Renal cortex interstitium (tissue), 11 donors: ENCODE measurements around the gene NFIX. TPM values are rescaled to one million over a fixed set of nuclear protein-coding genes. Genes with fewer than 3 reads are reported as not detected.

Experiments used
- DNase-seq, 11 donors: peaks; one replicate each; pipeline ENCODE4 v3.0.0-alpha.2; 2013; ENCODE audit warnings: low read depth in 9 of 11, low spot score in 4 of 11; ENCODE audit errors: extremely low read depth in 1 of 11
- polyA plus RNA-seq, 3 donors: library from polyadenylated mRNA; unstranded; fragments of 120-200 nt; gene quantifications; one replicate each; pipeline ENCODE4 v1.2.1, GENCODE V29; 2013; ENCODE audit not compliant: insufficient read length in 3 of 3

NFIX gene
- polyA plus RNA-seq, 3 donors, result 12.0 to 21.6 (median 21.3) TPM

DNA sequence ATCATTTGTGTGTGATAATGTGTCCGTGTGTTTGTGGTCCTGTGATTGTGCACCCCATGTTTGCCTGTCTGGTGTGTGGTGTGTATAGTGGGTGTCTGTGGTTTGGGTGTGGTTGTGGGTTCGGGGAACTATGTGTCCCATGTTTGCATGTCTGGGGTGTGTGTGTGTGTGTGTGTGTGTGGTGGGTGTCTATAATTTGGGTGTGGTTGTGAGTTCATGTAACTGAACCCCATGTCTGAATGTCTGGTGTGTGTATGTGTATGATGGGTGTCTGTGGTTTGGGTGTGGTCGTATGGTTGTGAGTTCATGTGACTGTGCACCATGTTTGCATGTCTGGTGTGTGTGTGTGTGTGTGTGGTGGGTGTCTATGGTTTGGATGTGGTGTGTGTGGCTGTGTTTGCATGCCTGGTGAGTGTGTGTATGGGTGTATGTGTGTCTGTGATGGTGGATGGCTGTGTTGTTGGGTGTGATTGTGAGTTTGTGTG, 11.1 kb upstream of the NFIX start:
- DNase-seq, result no peak

DNA sequence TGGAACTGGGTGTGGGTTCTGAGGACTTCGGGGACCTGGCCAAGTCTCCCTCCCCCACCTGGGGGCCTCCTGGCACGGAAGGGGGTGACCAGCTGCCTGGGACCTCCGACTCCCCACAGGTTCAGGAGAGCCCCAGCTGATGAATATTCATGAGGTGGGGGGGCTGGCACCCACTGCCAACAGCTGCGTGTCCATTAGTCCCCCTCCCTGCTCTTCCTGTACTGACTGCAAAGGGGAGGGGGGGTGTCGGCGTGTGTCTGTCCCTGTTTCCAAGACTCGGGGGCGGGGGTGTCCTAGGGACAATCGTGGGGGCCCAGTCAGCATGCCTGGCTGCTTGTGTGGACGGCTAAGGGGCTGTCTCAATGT, 10.6 kb upstream of the NFIX start:
- no peak for DNase-seq

DNA sequence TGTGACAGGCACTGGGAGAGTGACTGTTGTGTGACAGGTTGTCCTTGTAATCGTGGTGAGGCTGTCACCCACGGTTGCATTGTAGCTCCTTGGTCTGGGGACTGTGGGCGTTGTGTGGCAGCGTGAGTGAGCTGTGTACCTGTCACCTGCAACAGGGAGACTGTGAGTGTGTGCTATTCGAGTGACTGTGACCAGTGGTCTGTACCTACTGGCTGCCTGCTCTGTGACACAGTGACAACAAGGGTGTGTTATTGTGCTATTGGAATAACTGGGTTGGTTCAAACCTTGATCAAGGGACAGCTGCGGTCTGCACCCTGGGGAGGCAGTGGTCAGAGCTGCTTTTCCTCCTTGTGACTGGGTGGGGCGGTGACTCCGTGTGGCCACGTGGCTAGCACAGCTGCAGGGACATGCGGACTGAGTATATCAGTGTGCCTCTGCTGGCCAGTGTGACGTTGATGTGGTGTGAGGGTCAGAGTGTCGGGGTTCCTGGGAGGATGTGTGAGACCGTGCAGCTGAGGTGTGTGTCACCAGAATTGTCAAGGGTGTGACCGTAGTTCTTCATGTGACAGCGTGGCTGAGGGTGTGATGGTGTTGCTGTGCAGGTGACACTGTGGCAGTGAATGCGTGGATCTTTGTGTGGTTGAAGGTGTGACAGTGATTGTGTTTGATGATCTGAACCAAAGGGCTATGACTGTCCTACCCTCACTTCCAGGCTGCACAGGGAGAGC, 10.1 kb upstream of the NFIX start:
- no peak for DNase-seq

DNA sequence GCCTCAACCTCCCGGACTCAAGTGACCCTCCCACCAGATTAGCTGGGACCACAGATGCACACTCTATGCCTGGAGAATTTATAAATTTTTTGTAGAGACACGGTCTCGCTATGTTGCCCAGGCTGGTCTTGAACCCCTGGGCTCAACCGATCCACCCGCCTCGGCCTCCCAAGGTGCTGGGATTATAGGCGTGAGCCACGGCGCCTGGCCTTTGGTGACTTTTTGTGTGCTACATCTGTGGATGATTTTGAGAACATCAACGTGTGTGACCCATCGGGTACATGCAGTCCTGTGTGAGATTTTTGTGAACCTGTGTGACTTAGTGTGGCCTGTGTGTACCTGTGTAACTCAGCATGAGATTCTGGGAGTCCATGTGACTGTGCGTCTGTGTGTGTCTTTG, 8.5 kb upstream of the NFIX start:
- DNase-seq, result no peak

DNA sequence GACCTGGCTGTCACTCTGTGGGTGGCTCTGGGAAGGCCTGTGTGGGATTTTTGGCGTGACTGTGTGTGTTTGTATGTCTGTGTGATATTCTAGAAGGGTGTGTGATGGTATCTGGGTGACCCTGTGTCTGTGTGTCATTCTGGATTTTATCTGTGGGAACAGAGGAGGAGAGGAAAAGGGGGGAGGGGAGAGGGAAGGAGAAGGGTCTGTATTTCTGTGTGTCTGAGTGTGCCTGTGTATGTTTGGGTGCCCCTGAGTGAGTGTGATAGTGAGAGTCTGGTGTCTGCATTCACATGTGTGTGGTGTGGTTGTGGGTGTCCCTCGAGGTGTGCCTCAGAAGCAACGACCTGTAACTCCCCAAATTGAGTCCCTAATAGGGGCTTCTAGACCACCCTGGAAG, 8.1 kb upstream of the NFIX start:
- DNase-seq, result no peak

DNA sequence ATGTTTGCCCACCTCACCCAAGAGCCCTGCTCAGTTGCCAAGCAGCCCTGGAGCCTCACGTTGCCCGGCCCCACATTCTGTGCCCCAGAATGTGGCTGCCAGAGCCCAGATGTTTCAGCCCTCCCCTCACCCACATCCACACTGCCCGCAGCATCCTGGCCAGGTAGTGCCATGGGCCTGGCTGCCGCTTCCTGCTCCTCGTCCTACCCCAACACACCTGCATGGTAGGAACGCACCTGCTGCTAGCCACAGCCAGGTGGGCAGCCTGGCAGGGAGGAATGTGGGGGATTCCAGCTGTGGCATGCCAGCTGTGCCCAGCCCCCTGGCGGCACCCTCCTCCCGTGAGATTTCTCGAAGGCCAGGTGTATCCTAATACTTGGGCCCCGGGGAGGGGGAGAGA, 7.5 kb upstream of the NFIX start:
- no peak for DNase-seq

DNA sequence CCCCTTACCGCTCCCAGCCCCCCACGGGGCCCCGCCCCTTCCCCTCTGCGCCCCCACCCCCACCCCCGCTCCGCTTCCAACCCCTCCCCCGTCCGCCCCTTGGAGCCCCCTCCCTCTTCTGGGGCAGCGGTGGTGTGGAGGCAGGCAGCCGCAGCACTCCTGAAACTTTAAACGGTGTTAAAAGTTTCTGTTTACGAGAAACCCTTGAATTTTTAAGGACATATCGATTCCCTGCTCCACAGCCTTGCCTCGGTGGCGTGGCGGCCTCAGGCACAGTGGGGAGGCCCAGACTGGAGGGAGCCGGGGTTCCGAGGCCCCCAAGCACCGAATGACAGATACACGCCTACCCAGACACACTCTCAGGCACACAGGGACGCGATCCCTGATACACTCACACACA, 4.8 kb upstream of the NFIX start:
- no peak for DNase-seq

DNA sequence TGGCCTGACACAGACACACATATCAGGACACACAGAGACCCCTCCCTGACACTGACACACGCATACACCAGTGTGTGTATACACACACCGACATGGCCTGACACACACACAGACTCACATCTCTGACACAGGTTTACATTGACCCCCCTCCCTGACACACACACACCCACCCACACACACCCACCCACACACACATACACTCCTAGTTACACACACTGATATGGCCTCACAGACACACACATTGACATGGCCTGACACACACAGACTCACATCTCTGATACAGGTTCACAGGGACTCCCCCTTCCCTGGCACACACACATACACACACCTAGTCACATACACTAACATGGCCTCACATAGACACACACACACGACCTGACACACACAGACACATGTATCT, 4.4 kb upstream of the NFIX start:
- no peak for DNase-seq

DNA sequence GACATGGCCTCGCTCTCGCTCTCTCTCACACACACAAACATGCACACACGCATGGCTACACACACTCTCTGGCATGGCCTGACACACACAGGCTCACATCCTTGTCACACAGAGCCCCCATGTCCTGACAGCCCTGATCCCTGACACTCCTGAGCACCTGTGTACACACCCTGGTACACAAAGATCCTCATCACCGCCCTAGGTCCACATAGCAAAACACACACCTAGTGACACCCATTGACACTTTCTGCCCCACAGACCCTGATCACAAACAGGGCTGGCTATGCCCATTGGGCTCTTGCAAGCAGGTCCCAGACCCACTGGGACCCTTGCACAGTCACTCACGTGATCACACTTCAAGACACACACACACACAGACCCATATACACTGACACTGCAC, 4.0 kb upstream of the NFIX start:
- no peak for DNase-seq

DNA sequence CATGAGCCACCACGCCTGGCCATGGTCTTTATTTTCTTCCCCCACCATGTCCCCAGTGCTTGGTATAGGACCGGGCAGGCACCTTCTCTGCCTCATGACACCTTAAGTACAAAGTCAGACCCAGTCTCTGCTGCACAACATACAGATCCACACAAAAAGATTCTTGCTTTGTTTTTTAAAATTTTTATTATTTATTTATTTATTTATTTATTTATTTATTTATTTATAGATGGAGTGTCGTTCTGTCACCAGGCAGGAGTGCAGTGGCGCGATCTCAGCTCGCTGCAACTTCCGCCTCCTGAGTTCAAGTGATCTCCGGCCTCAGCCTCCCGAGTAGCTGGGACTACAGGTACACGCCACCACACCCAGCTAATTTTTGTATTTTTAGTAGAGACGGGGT, 2.5 kb upstream of the NFIX start:
- no peak for DNase-seq

DNA sequence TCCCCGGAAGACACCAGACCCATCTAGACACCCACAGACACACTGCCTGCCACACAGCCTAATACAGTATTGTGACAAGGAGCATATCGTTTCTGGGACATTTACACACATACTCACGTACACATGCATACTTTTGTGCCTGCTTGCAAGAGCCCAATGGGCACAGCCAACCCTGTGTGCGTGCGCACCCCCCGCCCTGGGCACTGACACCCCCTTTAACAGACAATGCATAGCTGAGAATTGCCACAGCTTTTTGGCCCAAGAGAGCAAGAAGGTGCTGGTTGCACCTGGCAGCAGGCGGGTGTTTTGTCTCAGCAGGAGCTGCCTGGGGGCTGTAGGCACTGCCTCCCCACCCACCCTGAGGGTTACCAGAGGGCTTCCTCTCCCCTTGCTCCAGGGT, 1.7 kb upstream of the NFIX start:
- no peak for DNase-seq

DNA sequence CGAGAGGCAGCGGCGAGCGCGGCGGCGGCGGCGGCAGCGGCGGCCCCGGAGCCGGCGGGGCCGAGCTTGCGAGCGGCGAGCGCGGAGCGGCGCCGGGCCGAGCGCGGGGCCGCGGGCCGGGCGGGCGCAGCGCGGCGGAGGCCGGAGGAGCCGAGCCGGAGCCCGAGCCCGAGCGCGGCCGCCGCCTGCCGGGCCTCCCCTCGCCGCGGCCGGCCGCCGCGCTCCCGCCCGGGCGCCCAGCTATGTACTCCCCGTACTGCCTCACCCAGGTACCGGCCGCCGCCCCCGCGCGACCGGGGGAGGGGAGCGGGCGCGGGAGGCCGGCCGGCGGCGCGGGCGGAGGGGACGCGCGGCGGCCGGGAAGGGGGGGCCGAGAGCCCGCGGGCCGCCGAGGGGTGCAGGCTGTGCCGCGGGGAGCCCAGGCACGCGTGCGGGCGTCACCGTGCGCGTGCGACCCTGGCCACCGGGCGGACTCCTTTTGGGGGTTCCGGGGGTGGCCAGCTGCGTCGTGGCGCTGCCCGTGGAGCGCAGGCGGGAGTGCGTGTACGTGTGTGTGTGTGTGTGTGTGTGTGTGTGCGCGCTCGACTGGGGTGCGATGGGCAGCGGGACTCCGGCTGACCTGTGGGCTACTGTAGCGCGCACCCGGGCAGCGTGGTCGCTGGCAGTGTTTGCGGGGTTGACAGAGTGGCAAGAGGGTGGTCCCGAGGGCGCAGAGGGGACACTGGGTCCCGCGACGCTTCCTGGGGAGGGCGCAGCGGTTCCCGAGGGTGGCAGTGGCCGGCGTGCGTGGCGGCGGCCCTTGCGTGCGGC, 526 bp downstream of the NFIX start:
- DNase-seq, result no peak

DNA sequence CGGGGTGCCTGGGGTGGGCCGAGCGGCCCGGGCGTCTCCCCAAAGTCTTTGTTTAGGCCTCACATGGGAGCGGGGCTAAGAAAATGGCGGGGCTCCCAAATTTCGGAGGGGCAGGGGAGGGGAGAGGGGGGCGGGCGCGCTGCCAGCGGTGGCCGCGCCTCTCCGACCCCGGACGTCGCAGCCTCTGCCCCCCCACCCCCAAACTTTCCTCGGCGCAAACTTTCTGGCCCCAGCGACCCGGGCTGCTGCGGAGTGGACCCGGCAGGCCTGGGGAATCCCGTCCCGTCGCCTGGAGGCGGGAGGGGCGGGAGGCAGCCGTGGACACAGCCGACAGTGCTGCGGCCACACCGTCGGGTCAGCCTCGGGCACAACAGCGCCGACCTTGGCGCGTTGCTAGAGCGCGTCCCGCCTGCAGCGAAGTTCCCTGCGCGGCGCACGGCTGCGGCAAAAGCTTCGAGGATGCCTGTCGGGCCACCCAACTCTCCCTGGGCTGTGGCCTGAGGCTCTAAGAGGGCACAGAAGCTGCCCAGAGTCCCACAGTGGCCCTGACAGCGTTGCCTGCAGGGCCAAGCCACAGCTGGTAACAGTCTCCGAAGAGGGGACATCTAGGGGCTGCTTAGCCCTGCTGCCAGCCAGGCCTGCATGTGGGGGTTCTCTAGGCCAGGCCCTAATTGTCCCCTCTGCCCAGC, 1.3 kb downstream of the NFIX start:
- DNase-seq, result no peak

DNA sequence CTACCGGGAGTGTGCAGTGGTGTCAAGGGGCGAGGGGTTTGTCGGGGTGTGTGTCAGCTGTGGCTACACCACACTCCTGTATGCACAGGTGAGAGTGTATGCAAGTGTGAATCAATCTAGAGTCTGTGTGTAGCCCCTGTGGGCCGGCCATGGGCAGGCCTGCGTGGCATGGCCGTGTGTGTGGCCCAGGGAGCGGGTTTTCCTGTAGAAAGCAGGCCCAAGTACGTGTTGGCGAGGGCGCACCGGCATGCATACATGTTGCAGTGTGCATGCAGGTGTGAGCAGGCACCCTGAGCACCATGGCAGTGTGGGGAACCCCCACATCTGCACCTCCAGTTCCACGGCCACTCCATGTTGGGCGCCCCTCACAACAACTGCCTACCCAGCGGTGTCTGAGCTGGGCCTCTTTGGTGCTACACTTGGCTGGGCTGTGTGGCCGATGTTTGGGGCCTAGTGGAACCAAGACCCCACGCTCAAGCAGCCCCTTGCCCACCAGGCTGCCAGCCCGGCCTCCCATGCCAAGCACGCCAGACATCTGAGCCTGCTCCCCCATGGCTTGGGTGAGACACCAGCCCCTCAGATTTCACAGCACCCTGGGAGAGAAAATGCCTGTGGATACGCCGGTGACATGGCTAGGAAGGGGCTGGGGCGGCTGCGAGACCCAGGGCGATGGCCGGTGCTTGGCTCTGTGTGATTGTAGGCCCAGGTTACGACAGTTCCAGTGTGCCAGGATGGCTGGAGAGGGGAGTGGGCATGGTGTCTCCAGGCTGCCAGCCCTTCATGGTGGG, 2.1 kb downstream of the NFIX start:
- no peak for DNase-seq

DNA sequence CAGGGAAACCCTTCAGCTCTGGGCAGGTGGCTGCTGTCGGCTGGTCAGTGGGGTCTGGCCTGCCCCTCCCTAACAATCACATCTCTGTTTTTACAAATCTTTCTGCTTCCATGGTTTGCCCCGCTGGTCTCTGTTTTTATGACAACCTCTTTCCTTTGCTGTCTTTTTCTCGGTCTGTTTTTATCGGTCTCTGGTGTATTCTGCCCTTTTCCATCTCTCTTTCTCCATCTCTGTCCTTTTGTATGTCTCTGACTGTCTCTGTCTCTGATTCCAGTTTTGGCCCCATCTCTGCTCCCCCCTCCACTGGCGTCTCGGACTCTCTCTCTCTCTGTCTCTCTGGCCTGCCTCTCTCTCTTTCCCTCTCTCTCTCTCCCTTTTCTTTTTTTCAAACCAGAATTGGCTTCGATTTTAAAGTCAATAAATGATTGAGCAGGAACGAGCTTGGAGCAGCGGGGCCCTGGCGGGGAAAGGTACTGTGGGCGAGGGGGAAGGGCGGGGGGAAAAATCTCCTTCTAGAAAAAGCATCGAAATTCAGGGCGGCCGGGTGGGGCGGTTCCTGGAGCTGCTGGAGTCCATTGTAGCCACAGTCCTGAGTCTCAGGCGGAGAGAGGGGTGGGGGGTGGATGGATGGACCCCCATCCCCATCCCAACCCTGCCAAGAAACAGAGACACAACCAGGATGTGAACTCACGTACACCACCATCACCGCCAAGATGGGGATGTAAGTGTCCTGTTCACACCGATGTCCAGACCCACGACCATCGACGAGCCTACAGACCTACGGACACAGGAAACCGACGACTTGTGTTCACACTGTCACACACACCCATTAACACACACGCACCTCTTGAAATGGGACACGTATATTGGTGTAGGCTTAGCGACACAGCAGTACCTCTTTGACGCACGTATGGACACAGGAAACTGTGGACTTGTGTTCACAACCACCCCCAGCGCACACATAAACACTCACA, 3.0 kb downstream of the NFIX start:
- no peak for DNase-seq

DNA sequence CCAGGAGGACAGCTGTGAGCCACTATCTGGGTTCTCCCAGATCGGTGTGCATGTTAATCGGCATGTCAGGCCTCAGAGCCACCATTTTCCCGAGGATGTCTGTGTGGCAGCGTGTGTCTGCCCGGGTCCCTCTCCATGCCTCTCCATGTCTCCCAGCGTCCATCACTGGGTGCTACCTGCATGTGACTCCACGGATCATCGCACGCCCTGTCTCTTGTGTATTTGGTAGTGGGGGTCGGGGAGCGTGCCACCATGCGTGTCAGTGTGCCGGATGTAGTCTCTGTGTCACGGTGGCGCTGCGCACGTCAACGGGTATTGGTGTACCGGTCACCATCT, 5.9 kb downstream of the NFIX start:
- DNase-seq, result no peak

DNA sequence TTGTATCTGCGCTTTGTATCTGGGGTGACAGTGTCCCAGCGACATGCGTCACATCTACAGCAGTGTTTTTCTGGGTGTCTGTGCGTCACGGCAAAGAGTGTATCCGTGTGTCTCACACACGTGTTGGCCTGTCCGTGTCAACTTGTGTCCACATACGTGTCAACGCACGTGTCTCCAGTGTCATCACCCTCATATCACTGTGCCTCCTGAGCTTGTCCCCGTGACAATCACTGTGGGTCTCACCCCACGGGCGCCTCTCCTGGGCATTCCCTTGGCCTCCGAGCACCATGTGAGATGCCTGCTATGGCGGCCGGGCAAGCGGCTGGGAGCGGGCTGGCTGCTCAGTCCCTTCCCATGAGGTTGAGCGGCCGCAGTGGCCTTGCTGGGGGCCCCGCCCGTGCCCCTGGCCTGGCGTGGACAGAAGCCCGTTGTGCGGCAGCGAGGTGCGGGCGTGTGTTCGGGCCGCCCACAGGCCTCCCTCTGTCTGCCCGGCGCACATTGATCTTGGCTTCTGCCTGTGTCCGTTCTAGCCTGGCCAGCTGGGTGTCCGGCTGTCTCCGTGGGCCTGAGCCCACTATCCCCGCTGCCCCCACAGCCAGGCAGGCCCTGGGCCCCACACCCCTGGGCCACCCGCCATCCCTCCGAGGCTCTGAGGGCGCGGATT, 6.4 kb downstream of the NFIX start:
- DNase-seq, result no peak
